Hepatocyte (in vitro differentiated cells): ENCODE data around the gene DVL1.

Source experiments
- EZH2 ChIP-seq: fragments of 200-600 bp; sonication (generic); IDR thresholded peaks from 2 replicates; pipeline ENCODE4 v1.6.1; 2016; ENCODE audit warnings: antibody characterized with exemption, mild to moderate bottlenecking, borderline replicate concordance
- EZH2phosphoT487 ChIP-seq: fragments of 200-600 bp; sonication (generic); IDR thresholded peaks from one replicate; pipeline ENCODE4 v1.6.1; 2018; ENCODE audit warnings: antibody characterized with exemption, mild to moderate bottlenecking, low read depth, moderate library complexity; ENCODE audit not compliant: unreplicated experiment, severe bottlenecking
- TF ChIP-seq, protein P1 (sequence below): fragments of 200-600 bp; sonication (generic); IDR thresholded peaks from 2 replicates; pipeline ENCODE4 v1.5.1; 2016; ENCODE audit warnings: antibody characterized with exemption, mild to moderate bottlenecking; ENCODE audit not compliant: poor library complexity

DNA sequence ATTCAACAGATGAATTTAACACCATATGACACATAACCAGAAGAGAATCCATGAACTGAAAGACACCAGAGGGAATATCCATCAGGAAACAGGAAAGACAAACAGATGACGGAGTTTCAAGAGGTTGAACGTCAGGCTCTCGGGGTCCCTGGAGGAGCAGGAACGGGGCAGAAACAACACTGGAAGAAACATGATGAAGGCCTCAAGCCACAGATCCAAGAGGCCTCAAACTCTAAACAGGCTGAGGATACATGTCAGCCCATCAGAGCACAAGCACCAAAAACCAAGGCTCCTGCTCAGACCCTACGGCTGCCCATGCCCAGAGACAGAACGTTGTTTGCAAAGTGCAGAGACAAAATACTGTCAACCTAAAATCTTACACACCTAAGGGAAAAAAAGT lies 31.8 kb downstream of the DVL1 start:
- TF ChIP-seq, protein P1, sequence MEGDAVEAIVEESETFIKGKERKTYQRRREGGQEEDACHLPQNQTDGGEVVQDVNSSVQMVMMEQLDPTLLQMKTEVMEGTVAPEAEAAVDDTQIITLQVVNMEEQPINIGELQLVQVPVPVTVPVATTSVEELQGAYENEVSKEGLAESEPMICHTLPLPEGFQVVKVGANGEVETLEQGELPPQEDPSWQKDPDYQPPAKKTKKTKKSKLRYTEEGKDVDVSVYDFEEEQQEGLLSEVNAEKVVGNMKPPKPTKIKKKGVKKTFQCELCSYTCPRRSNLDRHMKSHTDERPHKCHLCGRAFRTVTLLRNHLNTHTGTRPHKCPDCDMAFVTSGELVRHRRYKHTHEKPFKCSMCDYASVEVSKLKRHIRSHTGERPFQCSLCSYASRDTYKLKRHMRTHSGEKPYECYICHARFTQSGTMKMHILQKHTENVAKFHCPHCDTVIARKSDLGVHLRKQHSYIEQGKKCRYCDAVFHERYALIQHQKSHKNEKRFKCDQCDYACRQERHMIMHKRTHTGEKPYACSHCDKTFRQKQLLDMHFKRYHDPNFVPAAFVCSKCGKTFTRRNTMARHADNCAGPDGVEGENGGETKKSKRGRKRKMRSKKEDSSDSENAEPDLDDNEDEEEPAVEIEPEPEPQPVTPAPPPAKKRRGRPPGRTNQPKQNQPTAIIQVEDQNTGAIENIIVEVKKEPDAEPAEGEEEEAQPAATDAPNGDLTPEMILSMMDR: no peak
- TF ChIP-seq EZH2 (no peak), EZH2phosphoT487 (no peak)
